GM19035 (cell line): Measurements from ENCODE around the gene GPSM3.
"Not testable (repeated sequence)": the region's sequence is repeated elsewhere in the genome, so short reads cannot be mapped to it uniquely, and the experiment has no call there.

Experiments
- ATAC-seq: cut with Tn5 transposase; IDR thresholded peaks from one replicate; pipeline ENCODE4 v1.9.1; 2021; ENCODE audit not compliant: unreplicated experiment

GPSM3 gene

GRCh38 chr6:32203426-32204267, 11.2 kb upstream of the GPSM3 start:
- no peak for ATAC-seq

GRCh38 chr6:32202186-32202585, 9.7 kb upstream of the GPSM3 start:
- no peak for ATAC-seq

GRCh38 chr6:32200711-32201475, 8.4 kb upstream of the GPSM3 start:
- no peak for ATAC-seq

- no peak for ATAC-seq
Measured at GRCh38 chr6:32198866-32199265, 6.4 kb upstream of the GPSM3 start.

- no peak for ATAC-seq
Measured at GRCh38 chr6:32198345-32198696, 5.9 kb upstream of the GPSM3 start.

GRCh38 chr6:32196682-32197616, 4.5 kb upstream of the GPSM3 start:
- ATAC-seq = no peak

- peak; percentile 75 for ATAC-seq
Measured at GRCh38 chr6:32195902-32196681, 3.6 kb upstream of the GPSM3 start.

GRCh38 chr6:32195652-32195901, 3.1 kb upstream of the GPSM3 start:
- ATAC-seq = peak; percentile 79

- ATAC-seq = no peak
Measured at GRCh38 chr6:32194825-32195651, 2.6 kb upstream of the GPSM3 start.

- ATAC-seq = no peak
Measured at GRCh38 chr6:32194388-32194787, 1.9 kb upstream of the GPSM3 start.

- ATAC-seq = not testable (repeated sequence)
Measured at GRCh38 chr6:32193096-32193495, 653 bp upstream of the GPSM3 start.

GRCh38 chr6:32191696-32192607, 491 bp downstream of the GPSM3 start:
- ATAC-seq = no peak

- ATAC-seq = no peak
Measured at GRCh38 chr6:32190911-32191677, 1.3 kb downstream of the GPSM3 start.

- peak; percentile 59 for ATAC-seq
Measured at GRCh38 chr6:32190054-32190851, 2.2 kb downstream of the GPSM3 start, which contains the start of gene PBX2. TSS of gene PBX2 (minus strand) at chr6:32190202. CDS start at chr6:32189915, 287 bp downstream.

- ATAC-seq = no peak
Measured at GRCh38 chr6:32189742-32190053, 2.7 kb downstream of the GPSM3 start.

GRCh38 chr6:32189069-32189741, 3.2 kb downstream of the GPSM3 start:
- no peak for ATAC-seq
